ENCODE results near the gene C17orf67.
A peak's percentile ranks its signal among the peaks of the same experiment; 100 is the strongest.

GRCh38 chr17:56833809-56834379 is at the start of gene C17orf67, which contains the start of gene DGKE:
- TF ChIP-seq POLR2A (IDR thresholded peaks at IDR 0.05; ENCODE audit: low read length) (peak; percentile 87), CTCF (IDR thresholded peaks at IDR 0.05) (no peak), ZNF302 (CRISPR knock-in tag; IDR thresholded peaks at IDR 0.05) (no peak), PBX3 (IDR thresholded peaks at IDR 0.05) (no peak), ELK1 (IDR thresholded peaks at IDR 0.05; ENCODE audit: low read depth, low read length) (no peak), RCOR1 (IDR thresholded peaks at IDR 0.05; ENCODE audit: low read depth, low read length) (no peak), POLR2AphosphoS2 (conservative IDR thresholded peaks at IDR 0.05; ENCODE audit: low read length) (no peak), MAX (IDR thresholded peaks at IDR 0.05) (peak; percentile 87), REST (IDR thresholded peaks at IDR 0.05) (no peak), USF2 (IDR thresholded peaks at IDR 0.05) (no peak), PHF8 (IDR thresholded peaks at IDR 0.05; ENCODE audit: borderline replicate concordance, low read depth) (peak; percentile 99)

Measured in A549 (cell line).